Skin epidermis (tissue), 12 donors: Measurements from ENCODE around the gene ARFGEF2.
"Not testable (repeated sequence)": the region's sequence is repeated elsewhere in the genome, so short reads cannot be mapped to it uniquely, and the experiment has no call there.

Experiments used
- H3K27ac ChIP-seq, 21 experiments: fragments of 200-600 bp; sonication (generic) in 11 of 21; one replicate each; pipeline ENCODE4 v1.5.0; 2020; ENCODE audit warnings: mild to moderate bottlenecking in 3 of 21, inconsistent platforms in 2 of 21, moderate library complexity in 2 of 21
- H3K4me3 ChIP-seq, 7 experiments: fragments of 200-600 bp; sonication (generic) in 2 of 7; one replicate each; pipeline ENCODE4 v1.5.0; 2020; ENCODE audit warnings: inconsistent platforms in 2 of 7, mild to moderate bottlenecking in 2 of 7, moderate library complexity in 1 of 7

ARFGEF2 gene

GRCh38 chr20:48948612-48949011 is 27.1 kb downstream of the ARFGEF2 start:
- peak overlapping the region in 1 of 21 experiments; percentile 7 for H3K27ac ChIP-seq
- no peak overlapping the region for H3K4me3 ChIP-seq

- Histone ChIP-seq H3K4me3 (no peak overlapping the region), H3K27ac (peak overlapping the region in 1 of 21 experiments; percentile 33)
Measured at GRCh38 chr20:48949304-48950170, 28.0 kb downstream of the ARFGEF2 start.

GRCh38 chr20:48951041-48951440 is 29.5 kb downstream of the ARFGEF2 start:
- H3K27ac ChIP-seq = no peak overlapping the region

GRCh38 chr20:48951646-48952045 is 30.1 kb downstream of the ARFGEF2 start:
- no peak overlapping the region for H3K27ac ChIP-seq
- no peak overlapping the region for H3K4me3 ChIP-seq

More at GRCh38 chr20:48951041-48951440, 29.5 kb downstream of the ARFGEF2 start:
- H3K4me3 ChIP-seq = no peak overlapping the region

GRCh38 chr20:48952656-48953055 is 31.1 kb downstream of the ARFGEF2 start:
- H3K4me3 ChIP-seq = no peak overlapping the region
- no peak overlapping the region for H3K27ac ChIP-seq

- Histone ChIP-seq H3K27ac (no peak overlapping the region), H3K4me3 (no peak overlapping the region)
Measured at GRCh38 chr20:48953653-48954052, 32.1 kb downstream of the ARFGEF2 start.

- H3K4me3 ChIP-seq = no peak overlapping the region
- no peak overlapping the region for H3K27ac ChIP-seq
Measured at GRCh38 chr20:48956052-48956451, 34.5 kb downstream of the ARFGEF2 start.

GRCh38 chr20:48957053-48957481 is 35.6 kb downstream of the ARFGEF2 start:
- no peak overlapping the region for H3K4me3 ChIP-seq
- H3K27ac ChIP-seq = peak overlapping the region in 1 of 21 experiments; percentile 15

GRCh38 chr20:48957533-48957932 is 36.0 kb downstream of the ARFGEF2 start:
- peak overlapping the region in 1 of 21 experiments; percentile 15 for H3K27ac ChIP-seq

GRCh38 chr20:48958743-48959142 is 37.2 kb downstream of the ARFGEF2 start:
- H3K27ac ChIP-seq = no peak overlapping the region
- no peak overlapping the region for H3K4me3 ChIP-seq

More at GRCh38 chr20:48957533-48957932, 36.0 kb downstream of the ARFGEF2 start:
- no peak overlapping the region for H3K4me3 ChIP-seq

GRCh38 chr20:48959899-48960550 is 38.5 kb downstream of the ARFGEF2 start:
- no peak overlapping the region for H3K27ac ChIP-seq

GRCh38 chr20:48962421-48962820 is 40.9 kb downstream of the ARFGEF2 start:
- no peak overlapping the region for H3K4me3 ChIP-seq
- H3K27ac ChIP-seq = peak overlapping the region in 1 of 21 experiments; percentile 7

More at GRCh38 chr20:48959899-48960550, 38.5 kb downstream of the ARFGEF2 start:
- no peak overlapping the region for H3K4me3 ChIP-seq

GRCh38 chr20:48962976-48963771 is 41.7 kb downstream of the ARFGEF2 start:
- no peak overlapping the region for H3K4me3 ChIP-seq
- H3K27ac ChIP-seq = peak overlapping the region in 3 of 21 experiments; percentile 17 to 34 (median 34)

GRCh38 chr20:48965189-48965910 is 43.8 kb downstream of the ARFGEF2 start:
- Histone ChIP-seq H3K4me3 (no peak overlapping the region), H3K27ac (no peak overlapping the region)

- Histone ChIP-seq H3K4me3 (no peak overlapping the region), H3K27ac (no peak overlapping the region)
Measured at GRCh38 chr20:48970681-48971365, 49.3 kb downstream of the ARFGEF2 start.

GRCh38 chr20:48971956-48972355 is 50.4 kb downstream of the ARFGEF2 start:
- no peak overlapping the region for H3K27ac ChIP-seq
- H3K4me3 ChIP-seq = no peak overlapping the region

GRCh38 chr20:48972816-48973215 is 51.3 kb downstream of the ARFGEF2 start:
- Histone ChIP-seq H3K27ac (no peak overlapping the region), H3K4me3 (no peak overlapping the region)

GRCh38 chr20:48975955-48976354 is 54.4 kb downstream of the ARFGEF2 start:
- Histone ChIP-seq H3K27ac (no peak overlapping the region), H3K4me3 (no peak overlapping the region)

GRCh38 chr20:48979980-48980379 is 58.5 kb downstream of the ARFGEF2 start:
- H3K4me3 ChIP-seq, H3K27ac ChIP-seq: not testable (repeated sequence)
